ENCODE data around the gene FAM76A.
A peak's percentile ranks its signal among the peaks of the same experiment; 100 is the strongest.
"Not testable (repeated sequence)": the region's sequence is repeated elsewhere in the genome, so short reads cannot be mapped to it uniquely, and the experiment has no call there.

The FAM76A gene

DNA sequence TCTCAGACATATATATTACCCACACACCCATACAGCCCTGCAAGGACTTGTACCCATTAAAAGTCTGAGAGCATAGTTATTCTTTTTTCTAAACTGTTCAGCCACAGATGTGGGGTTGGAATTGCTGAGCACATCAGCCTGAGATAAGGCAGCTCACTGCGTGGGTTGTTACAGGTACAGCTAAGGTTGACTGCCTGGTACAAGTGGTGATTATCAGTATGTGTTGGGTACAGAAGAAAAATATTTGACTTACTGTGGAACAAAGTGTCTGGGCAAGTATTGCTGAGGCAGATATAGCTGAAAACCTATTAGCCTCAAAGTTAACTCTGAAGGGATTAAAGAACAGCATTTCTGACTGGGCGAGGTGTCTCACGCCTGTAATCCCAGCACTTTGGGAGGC, 52.3 kb downstream of the FAM76A start:
- no peak for DNase-seq (ENCODE audit: low read depth in 2 of 2)

DNA sequence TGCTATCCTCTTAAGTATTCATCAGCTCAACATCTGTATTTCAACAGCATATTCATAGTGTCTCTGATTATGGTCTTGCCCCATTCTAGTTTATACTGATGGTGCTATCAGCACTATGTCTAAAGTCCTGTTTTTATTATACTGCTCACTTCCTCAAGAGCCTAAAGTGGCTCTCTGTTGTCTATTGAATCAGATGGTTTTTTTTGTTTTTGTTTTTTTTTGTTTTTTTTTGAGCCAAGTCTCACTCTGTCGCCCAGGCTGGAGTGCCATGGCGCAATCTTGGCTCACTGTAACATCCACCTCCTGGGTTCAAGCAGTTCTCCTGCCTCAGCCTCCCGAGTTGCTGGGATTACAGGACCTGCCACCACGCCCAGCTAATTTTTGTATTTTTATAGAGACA, 53.4 kb downstream of the FAM76A start:
- DNase-seq (ENCODE audit: low read depth in 2 of 2) = no peak

DNA sequence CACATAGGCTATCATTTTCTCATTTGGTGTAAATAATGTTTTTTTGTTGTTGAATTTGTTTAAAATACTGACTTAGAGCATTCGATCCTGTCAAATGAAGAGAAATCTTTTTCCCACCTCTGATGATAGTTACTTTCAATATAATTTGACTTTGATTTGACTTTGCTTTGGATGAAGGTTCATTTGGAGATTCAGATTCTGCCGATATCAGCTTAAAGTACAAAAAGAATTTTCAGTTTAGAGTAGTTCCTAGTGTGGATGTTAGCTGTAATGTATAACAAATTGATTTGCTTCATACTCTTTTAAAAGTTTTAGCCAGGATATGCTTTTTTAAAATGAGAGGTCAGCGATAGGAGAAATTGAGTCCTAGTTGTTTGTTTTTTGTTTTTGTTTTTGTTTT, 57.2 kb downstream of the FAM76A start:
- DNase-seq (ENCODE audit: low read depth in 2 of 2) = no peak

DNA sequence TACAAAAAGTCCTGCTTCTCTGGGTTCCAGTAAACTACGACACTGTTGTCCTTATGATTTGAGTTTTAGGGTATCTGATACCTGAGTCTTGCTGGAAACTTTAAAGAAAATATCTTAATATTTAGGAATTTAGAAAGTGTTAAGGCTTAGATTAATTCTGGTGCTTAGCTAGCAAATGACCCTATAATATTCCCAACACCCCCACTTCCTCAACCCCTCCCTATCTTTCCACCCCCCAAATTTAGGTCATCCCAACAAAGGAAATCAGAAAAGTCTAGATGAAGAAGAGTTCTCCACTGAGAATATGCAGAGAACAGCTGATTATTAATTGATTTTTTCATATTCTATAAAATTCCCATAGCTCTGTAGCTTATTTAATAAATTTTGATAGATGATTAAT, 58.9 kb downstream of the FAM76A start:
- DNase-seq (ENCODE audit: low read depth in 2 of 2) = no peak

GRCh38 chr1:27785781-27786455, 60.2 kb downstream of the FAM76A start:
- no peak for DNase-seq (ENCODE audit: low read depth in 2 of 2)

DNA sequence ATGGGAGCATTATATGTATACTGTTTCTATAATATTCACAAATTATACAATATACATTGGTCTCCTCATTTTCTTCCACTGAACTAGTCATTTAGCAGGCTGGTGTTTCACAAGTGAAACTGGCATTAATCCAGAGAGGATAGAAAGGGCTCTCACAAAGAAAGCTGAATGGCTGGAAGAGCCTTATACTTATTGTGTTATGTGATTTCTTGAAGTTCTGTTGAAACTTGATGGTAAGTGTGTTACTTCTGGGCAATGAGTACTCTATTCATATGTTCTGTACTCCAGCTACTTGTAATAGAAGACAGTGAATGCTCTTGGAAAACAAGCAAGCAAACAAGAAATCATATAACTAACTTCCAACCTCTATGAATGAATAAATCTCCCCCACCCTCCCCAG, 62.1 kb downstream of the FAM76A start:
- no peak for DNase-seq (ENCODE audit: low read depth in 2 of 2)

DNA sequence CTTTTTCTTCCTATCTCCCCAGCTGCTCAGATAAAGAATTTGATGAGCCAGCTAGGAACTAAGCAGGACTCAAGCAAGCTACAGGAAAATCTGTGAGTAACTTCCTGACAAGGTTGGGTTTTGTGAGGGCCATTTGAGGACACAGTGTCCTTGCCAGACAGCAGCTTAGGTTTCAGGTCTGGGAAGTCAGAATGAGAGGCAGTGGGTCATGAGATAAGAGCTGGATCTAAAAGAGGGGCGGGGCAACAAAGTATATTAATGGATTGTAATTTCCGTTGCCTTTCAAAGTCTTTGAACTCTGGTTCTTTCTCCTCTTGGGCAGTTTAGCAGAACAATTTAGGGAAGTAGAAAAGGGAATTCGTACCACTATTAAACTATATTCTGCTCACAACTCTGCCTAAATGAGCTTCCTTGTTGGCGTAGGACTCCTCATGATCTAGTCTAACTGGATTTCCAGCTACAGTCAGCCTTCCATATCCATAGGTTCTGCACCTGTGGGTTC, 63.8 kb downstream of the FAM76A start:
- no peak for DNase-seq (ENCODE audit: low read depth in 2 of 2)

- not testable (repeated sequence) for DNase-seq (ENCODE audit: low read depth in 2 of 2)
These were observed 64.5 kb downstream of the FAM76A start for GRCh38 chr1:27790270-27790669.

DNA sequence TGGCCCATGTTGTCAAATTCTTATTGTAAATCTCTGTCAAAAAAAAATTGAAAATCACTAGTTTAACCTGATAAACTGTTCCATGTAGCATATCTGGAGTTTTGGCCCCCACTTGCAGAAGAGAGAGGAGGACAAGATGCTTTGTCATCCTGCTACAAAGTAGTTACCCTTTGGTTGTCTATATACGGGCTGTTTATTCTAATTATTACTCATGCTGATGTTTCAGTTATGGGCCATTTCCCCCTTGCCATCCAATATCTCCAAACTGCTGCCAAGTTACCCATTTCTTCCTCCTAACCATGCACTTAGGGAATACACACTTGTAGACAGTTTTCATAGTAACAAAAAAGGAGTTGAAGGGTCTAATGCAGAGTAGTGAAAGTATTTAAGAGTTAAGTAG, 69.8 kb downstream of the FAM76A start:
- DNase-seq (ENCODE audit: low read depth in 2 of 2) = no peak

DNA sequence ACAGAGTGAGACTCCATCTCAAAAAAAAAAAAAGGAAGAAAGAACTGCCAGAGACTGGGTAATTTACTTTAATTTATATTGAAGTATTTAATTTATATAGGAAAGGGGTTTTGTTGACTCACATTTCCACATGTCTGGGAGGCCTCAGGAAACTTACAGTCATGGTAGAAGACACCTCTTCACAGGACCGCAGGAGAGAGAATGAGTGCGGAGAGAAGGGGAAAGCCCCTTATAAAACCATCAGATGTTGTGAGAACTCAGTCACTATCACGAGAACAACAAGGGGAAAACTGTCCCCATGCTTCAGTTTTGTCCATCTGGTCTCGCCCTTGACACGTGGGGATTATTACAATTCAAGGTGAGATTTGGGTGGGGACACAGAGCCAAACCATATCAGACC, 79.0 kb downstream of the FAM76A start:
- DNase-seq (ENCODE audit: low read depth in 2 of 2) = peak in 1 of 2 donors; percentile 6

- no peak for DNase-seq (ENCODE audit: low read depth in 2 of 2)
These were observed 81.0 kb downstream of the FAM76A start for GRCh38 chr1:27806758-27807157.

GRCh38 chr1:27807385-27807784, 81.6 kb downstream of the FAM76A start:
- DNase-seq (ENCODE audit: low read depth in 2 of 2) = no peak

DNA sequence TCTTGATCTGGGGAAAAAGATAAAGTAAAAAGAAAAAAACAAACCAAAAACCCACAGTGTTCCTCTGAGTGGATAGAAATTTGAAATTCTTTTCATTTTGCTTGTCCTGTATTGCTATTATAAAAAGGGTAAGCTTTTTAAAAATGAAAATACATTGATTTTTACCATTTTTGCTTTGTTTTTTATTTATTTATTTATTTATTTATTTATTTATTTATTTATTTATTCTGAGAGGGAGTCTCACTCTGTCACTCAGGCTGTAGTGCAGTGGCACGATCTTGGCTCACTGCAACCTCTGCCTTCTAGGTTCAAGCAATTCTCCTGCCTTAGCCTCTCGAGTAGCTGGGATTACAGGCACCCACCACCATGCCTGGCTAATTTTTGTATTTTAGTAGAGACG, 82.4 kb downstream of the FAM76A start:
- not testable (repeated sequence) for DNase-seq (ENCODE audit: low read depth in 2 of 2)

DNA sequence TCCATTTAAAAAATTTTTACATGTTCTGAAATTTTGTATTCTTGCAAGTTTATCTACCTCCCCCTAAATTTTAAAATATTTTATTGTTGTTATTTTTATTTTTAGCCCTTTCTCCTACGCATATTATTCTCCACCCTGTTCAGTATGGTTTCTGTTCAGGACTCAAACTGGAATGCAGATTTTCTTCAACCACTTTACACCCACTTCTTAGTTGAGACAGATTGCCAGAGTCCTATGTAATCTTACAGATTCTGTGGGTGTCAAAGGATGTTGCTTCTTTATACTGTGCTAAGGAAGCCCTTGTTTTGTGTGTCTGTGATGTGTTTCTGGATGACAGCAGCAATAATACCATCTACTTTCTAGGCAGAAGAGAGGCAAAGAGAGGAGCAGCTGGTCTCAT, 84.1 kb downstream of the FAM76A start:
- DNase-seq (ENCODE audit: low read depth in 2 of 2) = no peak

GRCh38 chr1:27811741-27812500, 86.2 kb downstream of the FAM76A start:
- DNase-seq (ENCODE audit: low read depth in 2 of 2) = no peak

All from stimulated activated CD4-positive, alpha-beta T cell treated with anti-CD3 and anti-CD28 coated beads, Interleukin-4, amount 100 ng/mL, for 48 hours (primary cell).